ENCODE data around the gene ZC3HAV1. TPM values are rescaled to one million over a fixed set of nuclear protein-coding genes. Genes with fewer than 3 reads are reported as not detected.
A peak's percentile ranks its signal among the peaks of the same experiment; 100 is the strongest.
"Not testable (repeated sequence)": the region's sequence is repeated elsewhere in the genome, so short reads cannot be mapped to it uniquely, and the experiment has no call there.

The ZC3HAV1 gene
- total RNA-seq, 3 donors from 2014 or later: 36.5 to 38.9 (median 38.4) TPM

- H3K36me3 ChIP-seq (ENCODE audit: low read depth): peaks cover 3% of the 10 kb centered on the region
- H3K4me1 ChIP-seq (ENCODE audit: low read depth): no peaks in the 10 kb centered on the region
- ATAC-seq: no peak
- intact Hi-C loops (cut with DNase I, micrococcal nuclease): loop anchor here in 1 of 2 donors (5.0 kb wide), 1 partner anchor 193 kb away; no protein-coding TSS in a partner anchor
- no peak for TF ChIP-seq CTCF (IDR thresholded peaks at IDR 0.05)
- DNase-seq: no peak
- H3K4me3 ChIP-seq: no peak overlapping the region
- no peaks in the 10 kb centered on the region for H3K9me3 ChIP-seq
Observed at GRCh38 chr7:139079861-139080260, 29.7 kb downstream of the ZC3HAV1 start.

- no peak overlapping the region for H3K4me3 ChIP-seq
- H3K9me3 ChIP-seq: no peaks in the 10 kb centered on the region
- H3K36me3 ChIP-seq (ENCODE audit: low read depth): peaks cover 3% of the 10 kb centered on the region
- no peaks in the 10 kb centered on the region for H3K4me1 ChIP-seq (ENCODE audit: low read depth)
- intact Hi-C loops (cut with DNase I, micrococcal nuclease): loop anchor here in 1 of 2 donors (5.0 kb wide), 1 partner anchor 192 kb away; no protein-coding TSS in a partner anchor
- no peak for DNase-seq
- TF ChIP-seq CTCF (IDR thresholded peaks at IDR 0.05): no peak
- no peak for ATAC-seq
Observed at GRCh38 chr7:139078911-139079310, 30.6 kb downstream of the ZC3HAV1 start.

- Histone ChIP-seq H3K4me1 (ENCODE audit: low read depth) (no peaks in the 10 kb centered on the region), H3K36me3 (ENCODE audit: low read depth) (peaks cover 3% of the 10 kb centered on the region), H3K9me3 (no peaks in the 10 kb centered on the region), H3K4me3 (no peak overlapping the region)
- no peak for TF ChIP-seq CTCF (IDR thresholded peaks at IDR 0.05)
- no peak for ATAC-seq
- DNase-seq: no peak
- intact Hi-C loops (cut with DNase I, micrococcal nuclease): loop anchor here in 1 of 2 donors (5.0 kb wide), 1 partner anchor 191 kb away; no protein-coding TSS in a partner anchor
Observed at GRCh38 chr7:139078399-139078798, 31.1 kb downstream of the ZC3HAV1 start.

GRCh38 chr7:139077706-139078105 is 31.8 kb downstream of the ZC3HAV1 start:
- H3K9me3 ChIP-seq; DNase-seq; H3K4me3 ChIP-seq; H3K4me1 ChIP-seq (ENCODE audit: low read depth); ATAC-seq; H3K36me3 ChIP-seq (ENCODE audit: low read depth): not testable (repeated sequence)
- intact Hi-C loops (cut with DNase I, micrococcal nuclease): loop anchor here in 1 of 2 donors (5.0 kb wide), 1 partner anchor 190 kb away; no protein-coding TSS in a partner anchor

- Histone ChIP-seq H3K4me3 (no peak overlapping the region), H3K9me3 (no peaks in the 10 kb centered on the region), H3K4me1 (ENCODE audit: low read depth) (no peaks in the 10 kb centered on the region), H3K36me3 (ENCODE audit: low read depth) (peaks cover 10% of the 10 kb centered on the region)
- intact Hi-C loops (cut with DNase I, micrococcal nuclease): loop anchor here in 1 of 2 donors (5.0 kb wide), 1 partner anchor 189 kb away; no protein-coding TSS in a partner anchor
- no peak for TF ChIP-seq CTCF (IDR thresholded peaks at IDR 0.05)
- DNase-seq (no peak), ATAC-seq (no peak)
Observed at GRCh38 chr7:139075871-139076686, 33.4 kb downstream of the ZC3HAV1 start.

- TF ChIP-seq CTCF (IDR thresholded peaks at IDR 0.05): peak; percentile 62
- peaks cover 10% of the 10 kb centered on the region for H3K36me3 ChIP-seq (ENCODE audit: low read depth)
- H3K4me1 ChIP-seq (ENCODE audit: low read depth): no peaks in the 10 kb centered on the region
- no peak overlapping the region for H3K4me3 ChIP-seq
- intact Hi-C loops (cut with DNase I, micrococcal nuclease): loop anchor here in 1 of 2 donors (5.0 kb wide), 1 partner anchor 188 kb away; no protein-coding TSS in a partner anchor
- no peaks in the 10 kb centered on the region for H3K9me3 ChIP-seq
- peak in 2 of 3 donors; percentile 47 to 84 for DNase-seq
- peak; percentile 94 for ATAC-seq
Observed at GRCh38 chr7:139075031-139075652, 34.4 kb downstream of the ZC3HAV1 start.

Measured in mucosa of descending colon (tissue), 3 donors.